Kidney (tissue), 22 donors: Measurements from ENCODE around the gene RTKN2. TPM values are rescaled to one million over a fixed set of nuclear protein-coding genes. Genes with fewer than 3 reads are reported as not detected.

Source experiments
- DNase-seq, 5 donors: peaks; one replicate each; pipeline ENCODE4 v3.0.0-alpha.2; 2013 to 2020
- FAIRE-seq: peaks from 2 replicates; lab custom pipeline; 2012; peaks lifted over from hg19 to GRCh38; lab: Jason Lieb, UNC
- H3K27ac ChIP-seq, 2 donors: one replicate each; pipeline ENCODE4 v1.7.0; 2013; ENCODE audit warnings: low read depth in 2 of 2, low read length in 2 of 2, inconsistent platforms in 1 of 2
- H3K27me3 ChIP-seq: one replicate; pipeline ENCODE4 v1.7.1; 2013; ENCODE audit warnings: low read length, inconsistent platforms; ENCODE audit not compliant: control insufficient read depth, insufficient read depth
- H3K36me3 ChIP-seq, 3 donors: one replicate each; pipeline versions ENCODE4 v1.7.0 to v1.7.1; 2013; ENCODE audit warnings: low read length in 3 of 3, control low read depth in 1 of 3, inconsistent platforms in 1 of 3; ENCODE audit not compliant: insufficient read depth in 3 of 3, control insufficient read depth in 2 of 3
- H3K4me1 ChIP-seq, 3 donors: one replicate each; pipeline versions ENCODE4 v1.7.0 to v1.7.1; 2013; ENCODE audit warnings: low read length in 3 of 3, inconsistent platforms in 1 of 3, low read depth in 1 of 3; ENCODE audit not compliant: control insufficient read depth in 2 of 3, insufficient read depth in 2 of 3
- H3K4me3 ChIP-seq, 3 donors: one replicate each; pipeline versions ENCODE4 v1.7.0 to v1.8.1; 2013; ENCODE audit warnings: low read length in 3 of 3, control low read depth in 1 of 3, inconsistent platforms in 1 of 3
- H3K9ac ChIP-seq, 3 donors: one replicate each; pipeline versions ENCODE4 v1.7.0 to v1.7.1; 2013; ENCODE audit warnings: low read length in 3 of 3, control low read depth in 1 of 3, inconsistent platforms in 1 of 3
- H3K9me3 ChIP-seq, 3 donors: one replicate each; pipeline versions ENCODE4 v1.7.0 to v1.7.1; 2013; ENCODE audit warnings: low read length in 3 of 3, control low read depth in 1 of 3, inconsistent platforms in 1 of 3; ENCODE audit not compliant: control insufficient read depth in 2 of 3, insufficient read depth in 1 of 3
- CTCF ChIP-seq: IDR thresholded peaks from 3 replicates; pipeline ENCODE4 v1.5.1; 2012; ENCODE audit warnings: mild to moderate bottlenecking, moderate library complexity, borderline replicate concordance; ENCODE audit not compliant: insufficient read depth; ENCODE audit errors: extremely low read depth
- intact Hi-C: fragments of 100-400 bp; cut with DNase I; formaldehyde crosslinking; loops from one replicate; pipeline ENCODE4 v1.11.1; 2022
- long read RNA-seq, 10 donors: library from polyadenylated mRNA in 1 of 10; unstranded in 1 of 10; transcript quantifications; one replicate each; pipeline ENCODE4 v2.0.0 and lab custom pipeline, GENCODE V29; 2021 to 2026
- polyA plus RNA-seq: library from polyadenylated mRNA; stranded (reverse); fragments of 350-450 nt; fragmentation: Illumina TruSeq; extraction: RNeasy Lipid Tissue Mini Kit (QIAGEN cat#74804); gene quantifications from one replicate; pipeline ENCODE4 v1.2.3, GENCODE V29; 2014; ENCODE audit warnings: low read depth, low replicate concordance; ENCODE audit not compliant: insufficient read depth
- total RNA-seq: library from RNA; stranded (reverse); fragmentation: NEBNext Ultra II Directional; extraction: Animal tissue kit (Norgen Biotek cat#: 25700); gene quantifications from one replicate; pipeline ENCODE4 v1.2.1, GENCODE V29; 2021
- donor health status: control.
- donor health status: control.
- donor health status: control.
- donor health status: control.
- donor health status: control.
- donor health status: DM: yes; HTN: yes; CAD: no.
- donor health status: Normal renal cell carcinoma (clear cell type).

RTKN2 gene
- total RNA-seq (1.6 TPM), polyA plus RNA-seq (0.24 TPM)
- long read RNA-seq, donor 1, partial matches to known transcripts: 0 of 2 reads
- long read RNA-seq, donor 1, other reads (novel, unspliced or antisense): 0 of 2 reads
- long read RNA-seq, donor 2, partial matches to known transcripts: 0 of 3 reads
- long read RNA-seq, donor 2, other reads (novel, unspliced or antisense): 0 of 3 reads
- long read RNA-seq, donor 3, full-length matches to known transcripts: 7 of 7 reads
- long read RNA-seq, donor 3, partial matches to known transcripts: 0 of 7 reads
- long read RNA-seq, donor 3, other reads (novel, unspliced or antisense): 0 of 7 reads
- long read RNA-seq, donor 4, full-length matches to known transcripts: 3 of 3 reads
- long read RNA-seq, donor 4, partial matches to known transcripts: 0 of 3 reads
- long read RNA-seq, donor 4, other reads (novel, unspliced or antisense): 0 of 3 reads
- long read RNA-seq, donor 5: 0 reads
- long read RNA-seq, donor 6, full-length matches to known transcripts: 8 of 8 reads
- long read RNA-seq, donor 6, partial matches to known transcripts: 0 of 8 reads
- long read RNA-seq, donor 6, other reads (novel, unspliced or antisense): 0 of 8 reads
- long read RNA-seq, donor 7, partial matches to known transcripts: 0 of 1 reads
- long read RNA-seq, donor 7, other reads (novel, unspliced or antisense): 0 of 1 reads
- long read RNA-seq, donor 8, full-length matches to known transcripts: 4 of 4 reads
- long read RNA-seq, donor 8, partial matches to known transcripts: 0 of 4 reads
- long read RNA-seq, donor 8, other reads (novel, unspliced or antisense): 0 of 4 reads
- long read RNA-seq, donor 9, full-length matches to known transcripts: 4 of 4 reads
- long read RNA-seq, donor 9, partial matches to known transcripts: 0 of 4 reads
- long read RNA-seq, donor 9, other reads (novel, unspliced or antisense): 0 of 4 reads
- long read RNA-seq, donor 10, full-length matches to known transcripts: 5 of 5 reads
- long read RNA-seq, donor 10, partial matches to known transcripts: 0 of 5 reads
- long read RNA-seq, donor 10, other reads (novel, unspliced or antisense): 0 of 5 reads

DNA sequence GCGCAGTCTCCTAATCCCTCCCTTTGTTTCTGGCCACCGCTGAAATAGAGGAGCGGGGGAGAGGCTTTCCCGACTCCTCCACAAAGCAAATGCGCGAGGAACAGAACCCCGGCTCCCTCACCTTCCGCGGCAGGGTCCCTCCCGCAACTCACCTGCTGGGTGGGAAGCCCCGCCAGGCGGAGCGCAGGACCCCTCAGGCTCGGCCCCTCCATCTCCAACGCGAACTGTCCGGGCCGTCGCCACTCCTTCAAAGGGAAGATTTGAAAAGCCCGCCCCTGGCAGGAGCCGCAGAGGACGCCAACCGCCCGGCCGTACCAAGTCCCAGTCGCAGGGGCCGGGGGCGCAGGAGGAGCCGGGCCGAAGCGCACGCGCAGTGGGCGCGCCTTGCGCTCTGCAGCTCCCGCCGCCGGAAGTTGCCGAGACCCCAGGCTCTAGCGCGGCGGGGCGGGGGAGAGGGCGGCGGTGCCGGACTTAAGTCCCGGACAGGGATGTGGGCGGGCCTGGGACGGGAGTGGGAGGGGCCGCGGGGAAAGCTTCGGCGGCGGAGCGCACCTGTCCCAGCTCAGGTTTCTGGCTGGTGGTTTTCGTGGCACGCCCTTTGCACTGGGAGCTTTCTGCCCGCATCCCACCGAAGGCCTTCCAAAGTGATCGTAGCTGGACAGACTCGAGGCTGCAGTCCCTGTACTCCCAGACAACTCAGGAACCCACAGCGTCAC is at the start of gene RTKN2:
Gene RTKN2, minus strand, starts transcription at position 446 of the 716 bp plus-strand sequence. Its CDS starts 234 bp downstream, at position 212.
- Histone ChIP-seq H3K4me3 (peak within 1 kb of the TSS; percentile 83 to 97 (median 87)), H3K9ac (peak within 1 kb of the TSS; percentile 26 to 95 (median 62)), H3K27me3 (no peaks in the 10 kb centered on the region), H3K27ac (no peak within 1 kb of the TSS), H3K9me3 (no peaks in the 10 kb centered on the region), H3K4me1 (peaks cover 0 to 6% (median 0%) of the 10 kb centered on the region in 3 donors), H3K36me3 (no peaks in the 10 kb centered on the region)
- DNase-seq: peak; percentile 92 to 99 (median 98)
- TF ChIP-seq CTCF: no peak
- no peak for FAIRE-seq
- intact Hi-C loops: no loop called here

GRCh38 chr10:62317257-62317656 is 48.6 kb upstream of the RTKN2 start:
- intact Hi-C loops: no loop called here
- FAIRE-seq (no peak), DNase-seq (no peak)
- no peaks in the 10 kb centered on the region for H3K9me3 ChIP-seq
- H3K4me3 ChIP-seq: no peak overlapping the region
- no peak for TF ChIP-seq CTCF
- no peak overlapping the region for H3K9ac ChIP-seq
- no peak overlapping the region for H3K27ac ChIP-seq
- no peaks in the 10 kb centered on the region for H3K4me1 ChIP-seq
- no peaks in the 10 kb centered on the region for H3K27me3 ChIP-seq
- no peaks in the 10 kb centered on the region for H3K36me3 ChIP-seq

GRCh38 chr10:62309254-62309653 is 40.6 kb upstream of the RTKN2 start:
- no peak for FAIRE-seq
- H3K27me3 ChIP-seq: no peaks in the 10 kb centered on the region
- no peak overlapping the region for H3K9ac ChIP-seq
- H3K4me1 ChIP-seq: peaks cover 0 to 3% (median 0%) of the 10 kb centered on the region in 3 donors
- no peak for DNase-seq
- no peaks in the 10 kb centered on the region for H3K36me3 ChIP-seq
- no peak overlapping the region for H3K27ac ChIP-seq
- no peaks in the 10 kb centered on the region for H3K9me3 ChIP-seq
- H3K4me3 ChIP-seq: no peak overlapping the region
- no peak for TF ChIP-seq CTCF
- intact Hi-C loops: no loop called here
